HepG2 (cell line): ENCODE data around the gene FBRSL1.

ENCODE experiments used
- EHMT2 ChIP-seq: fragments of 200-600 bp; sonication (generic); IDR thresholded peaks from 2 replicates; pipeline ENCODE4 v1.7.0; 2017; ENCODE audit warnings: antibody characterized with exemption, low read depth, low read length, borderline replicate concordance
- MZF1 ChIP-seq: sonication (generic); formaldehyde crosslinking; IDR thresholded peaks from 2 replicates; pipeline ENCODE4 v1.8.1; 2023; ENCODE audit warnings: mild to moderate bottlenecking, missing genetic modification reagents, borderline replicate concordance
- ZBTB7A ChIP-seq: sonication (generic); formaldehyde crosslinking; IDR thresholded peaks from 2 replicates; pipeline ENCODE4 v1.8.0; 2022; ENCODE audit warnings: mild to moderate bottlenecking, missing genetic modification reagents
- TF ChIP-seq, protein P1 (sequence below), 2 experiments: fragments of 450-650 bp in 1 of 2; sonication (generic) in 1 of 2; formaldehyde crosslinking in 1 of 2; IDR thresholded peaks; 2 replicates each; pipeline versions ENCODE4 v1.6.1 to v1.8.0; 2016 to 2022; ENCODE audit warnings: antibody characterized with exemption in 1 of 2, mild to moderate bottlenecking in 1 of 2, missing genetic modification reagents in 1 of 2

DNA sequence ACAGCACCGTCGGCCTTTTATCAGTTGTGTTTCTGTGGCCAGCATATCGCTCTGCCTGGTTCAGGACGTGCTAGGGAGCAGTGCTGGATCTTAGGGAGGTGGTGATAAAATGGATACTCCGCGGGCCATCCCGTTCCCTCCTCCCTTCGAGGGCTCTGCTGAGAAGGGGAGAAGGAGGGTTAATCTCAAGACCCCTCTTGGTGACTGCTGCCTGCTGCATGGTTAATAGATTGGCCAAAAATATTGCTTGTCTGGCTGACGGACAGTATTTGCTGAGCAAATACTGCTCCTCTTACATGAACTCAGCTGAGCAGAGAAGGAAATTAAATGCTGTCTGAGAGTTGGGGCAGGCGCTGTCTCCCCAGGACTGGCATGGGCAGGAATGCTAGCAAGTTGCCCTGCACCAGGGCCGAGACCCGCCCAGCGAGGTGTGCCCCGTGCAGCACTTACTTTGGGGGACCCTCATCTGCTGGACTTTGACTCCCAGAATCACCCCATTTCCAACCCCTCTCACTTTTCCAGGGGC is 1.2 kb downstream of the FBRSL1 start:
- TF ChIP-seq EHMT2 (no peak), ZBTB7A (0 out of 2 replicates have a peak, but pooled peaks have one; percentile 20), MZF1 (CRISPR knock-in tag) (no peak)
- TF ChIP-seq, protein P1, sequence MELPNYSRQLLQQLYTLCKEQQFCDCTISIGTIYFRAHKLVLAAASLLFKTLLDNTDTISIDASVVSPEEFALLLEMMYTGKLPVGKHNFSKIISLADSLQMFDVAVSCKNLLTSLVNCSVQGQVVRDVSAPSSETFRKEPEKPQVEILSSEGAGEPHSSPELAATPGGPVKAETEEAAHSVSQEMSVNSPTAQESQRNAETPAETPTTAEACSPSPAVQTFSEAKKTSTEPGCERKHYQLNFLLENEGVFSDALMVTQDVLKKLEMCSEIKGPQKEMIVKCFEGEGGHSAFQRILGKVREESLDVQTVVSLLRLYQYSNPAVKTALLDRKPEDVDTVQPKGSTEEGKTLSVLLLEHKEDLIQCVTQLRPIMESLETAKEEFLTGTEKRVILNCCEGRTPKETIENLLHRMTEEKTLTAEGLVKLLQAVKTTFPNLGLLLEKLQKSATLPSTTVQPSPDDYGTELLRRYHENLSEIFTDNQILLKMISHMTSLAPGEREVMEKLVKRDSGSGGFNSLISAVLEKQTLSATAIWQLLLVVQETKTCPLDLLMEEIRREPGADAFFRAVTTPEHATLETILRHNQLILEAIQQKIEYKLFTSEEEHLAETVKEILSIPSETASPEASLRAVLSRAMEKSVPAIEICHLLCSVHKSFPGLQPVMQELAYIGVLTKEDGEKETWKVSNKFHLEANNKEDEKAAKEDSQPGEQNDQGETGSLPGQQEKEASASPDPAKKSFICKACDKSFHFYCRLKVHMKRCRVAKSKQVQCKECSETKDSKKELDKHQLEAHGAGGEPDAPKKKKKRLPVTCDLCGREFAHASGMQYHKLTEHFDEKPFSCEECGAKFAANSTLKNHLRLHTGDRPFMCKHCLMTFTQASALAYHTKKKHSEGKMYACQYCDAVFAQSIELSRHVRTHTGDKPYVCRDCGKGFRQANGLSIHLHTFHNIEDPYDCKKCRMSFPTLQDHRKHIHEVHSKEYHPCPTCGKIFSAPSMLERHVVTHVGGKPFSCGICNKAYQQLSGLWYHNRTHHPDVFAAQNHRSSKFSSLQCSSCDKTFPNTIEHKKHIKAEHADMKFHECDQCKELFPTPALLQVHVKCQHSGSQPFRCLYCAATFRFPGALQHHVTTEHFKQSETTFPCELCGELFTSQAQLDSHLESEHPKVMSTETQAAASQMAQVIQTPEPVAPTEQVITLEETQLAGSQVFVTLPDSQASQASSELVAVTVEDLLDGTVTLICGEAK (IDR thresholded peaks at IDR 0.05) = no peak
- TF ChIP-seq, protein P1 (CRISPR knock-in tag; IDR thresholded peaks at IDR 0.05) = no peak
